PFSK-1 (cell line): ENCODE measurements around the gene FAM83D.

Experiments
- FOXP2 ChIP-seq: optimal IDR thresholded peaks from 2 replicates; pipeline ENCODE3; 2011; ENCODE audit warnings: borderline replicate concordance, control low read depth, inconsistent platforms; ENCODE audit not compliant: insufficient read depth; ENCODE audit errors: extremely low read length, extremely low read depth
- POLR2AphosphoS5 ChIP-seq: IDR thresholded peaks from 2 replicates; pipeline ENCODE4 v1.6.1; 2012; ENCODE audit warnings: low read depth, mild to moderate bottlenecking, control low read depth, low read length, moderate library complexity
- REST ChIP-seq, 2 experiments: IDR thresholded peaks; 2 replicates each; pipeline versions ENCODE4 v1.6.1 to v1.8.0; 2011 to 2012; ENCODE audit warnings: low read depth in 2 of 2, low read length in 2 of 2, control low read depth in 1 of 2, inconsistent platforms in 1 of 2, mild to moderate bottlenecking in 1 of 2, moderate library complexity in 1 of 2; ENCODE audit not compliant: insufficient read depth in 1 of 2
- SIN3A ChIP-seq: IDR thresholded peaks from 2 replicates; pipeline ENCODE4 v1.6.1; 2012; ENCODE audit warnings: mild to moderate bottlenecking, low read length, moderate library complexity, borderline replicate concordance; ENCODE audit not compliant: insufficient read depth
- TAF1 ChIP-seq: IDR thresholded peaks from 2 replicates; pipeline ENCODE4 v1.6.1; 2012; ENCODE audit warnings: low read length, control low read depth, borderline replicate concordance; ENCODE audit not compliant: insufficient read depth

The FAM83D gene

GRCh38 chr20:38932457-38933120 lies 6.4 kb downstream of the FAM83D start:
- TF ChIP-seq TAF1 = no peak
- no peak for TF ChIP-seq FOXP2
- no peak for TF ChIP-seq REST (IDR thresholded peaks at IDR 0.05; ENCODE audit: insufficient read depth in 1 of 2, low read depth in 2 of 2, low read length in 2 of 2)

- TF ChIP-seq POLR2AphosphoS5 (no peak), REST (IDR thresholded peaks at IDR 0.05; ENCODE audit: insufficient read depth in 1 of 2, low read depth in 2 of 2, low read length in 2 of 2) (no peak)
Observed at GRCh38 chr20:38934530-38934929, 8.3 kb downstream of the FAM83D start.

- TF ChIP-seq SIN3A = no peak
- TF ChIP-seq POLR2AphosphoS5 = no peak
- no peak for TF ChIP-seq FOXP2
- no peak for TF ChIP-seq TAF1
- TF ChIP-seq REST (IDR thresholded peaks at IDR 0.05; ENCODE audit: insufficient read depth in 1 of 2, low read depth in 2 of 2, low read length in 2 of 2) = no peak
Observed at GRCh38 chr20:38935285-38935684, 9.1 kb downstream of the FAM83D start.

- TF ChIP-seq TAF1 (no peak), POLR2AphosphoS5 (no peak), FOXP2 (no peak), SIN3A (no peak), REST (IDR thresholded peaks at IDR 0.05; ENCODE audit: insufficient read depth in 1 of 2, low read depth in 2 of 2, low read length in 2 of 2) (no peak)
Observed at GRCh38 chr20:38935967-38936407, 9.8 kb downstream of the FAM83D start.

GRCh38 chr20:38937000-38937399 lies 10.8 kb downstream of the FAM83D start:
- TF ChIP-seq FOXP2 (no peak), REST (IDR thresholded peaks at IDR 0.05; ENCODE audit: insufficient read depth in 1 of 2, low read depth in 2 of 2, low read length in 2 of 2) (no peak), SIN3A (no peak), POLR2AphosphoS5 (no peak), TAF1 (no peak)
